ENCODE results near the gene TRABD2A. TPM values are rescaled to one million over a fixed set of nuclear protein-coding genes. Genes with fewer than 3 reads are reported as not detected.

The TRABD2A gene
- polyA plus RNA-seq, 1 donor (not counting 4 experiments of a cell fraction or from before 2014, with no cell fraction given) = 0.54 TPM

DNA sequence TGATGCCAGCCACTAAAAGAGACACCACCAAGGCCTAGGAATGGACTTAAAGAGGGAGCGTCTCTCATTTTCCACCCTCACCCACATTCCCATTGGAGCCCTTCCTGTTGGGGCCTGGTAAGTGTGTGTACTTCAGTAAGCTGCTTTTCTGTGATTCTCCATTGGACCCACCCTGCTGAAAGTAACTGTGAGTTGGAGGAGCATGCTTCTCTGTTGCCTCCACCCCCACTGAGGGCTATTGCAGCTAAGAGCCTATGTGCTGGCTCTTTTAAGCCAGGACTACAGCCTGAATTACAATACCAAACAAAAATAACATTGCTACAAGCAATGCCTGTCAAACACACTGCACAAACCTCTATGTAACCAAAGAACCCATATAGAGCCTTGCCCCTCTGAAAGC is 81.1 kb downstream of the TRABD2A start:
- no peak for FAIRE-seq
- no peak overlapping the region for H2AFZ ChIP-seq (ENCODE audit: control insufficient read depth, low read length)
- H3K9me1 ChIP-seq (ENCODE audit: control insufficient read depth, extremely low read depth, insufficient read depth, low read length) = no peaks in the 10 kb centered on the region
- no peak for TF ChIP-seq EZH2 (IDR thresholded peaks at IDR 0.05; ENCODE audit: low read length)
- TF ChIP-seq, protein P1, sequence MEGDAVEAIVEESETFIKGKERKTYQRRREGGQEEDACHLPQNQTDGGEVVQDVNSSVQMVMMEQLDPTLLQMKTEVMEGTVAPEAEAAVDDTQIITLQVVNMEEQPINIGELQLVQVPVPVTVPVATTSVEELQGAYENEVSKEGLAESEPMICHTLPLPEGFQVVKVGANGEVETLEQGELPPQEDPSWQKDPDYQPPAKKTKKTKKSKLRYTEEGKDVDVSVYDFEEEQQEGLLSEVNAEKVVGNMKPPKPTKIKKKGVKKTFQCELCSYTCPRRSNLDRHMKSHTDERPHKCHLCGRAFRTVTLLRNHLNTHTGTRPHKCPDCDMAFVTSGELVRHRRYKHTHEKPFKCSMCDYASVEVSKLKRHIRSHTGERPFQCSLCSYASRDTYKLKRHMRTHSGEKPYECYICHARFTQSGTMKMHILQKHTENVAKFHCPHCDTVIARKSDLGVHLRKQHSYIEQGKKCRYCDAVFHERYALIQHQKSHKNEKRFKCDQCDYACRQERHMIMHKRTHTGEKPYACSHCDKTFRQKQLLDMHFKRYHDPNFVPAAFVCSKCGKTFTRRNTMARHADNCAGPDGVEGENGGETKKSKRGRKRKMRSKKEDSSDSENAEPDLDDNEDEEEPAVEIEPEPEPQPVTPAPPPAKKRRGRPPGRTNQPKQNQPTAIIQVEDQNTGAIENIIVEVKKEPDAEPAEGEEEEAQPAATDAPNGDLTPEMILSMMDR (optimal IDR thresholded peaks at IDR 0.05 in 1 of 3, IDR thresholded peaks at IDR 0.05 in 1 of 3, conservative IDR thresholded peaks at IDR 0.05 in 1 of 3; ENCODE audit: extremely low read depth in 1 of 3, insufficient read depth in 2 of 3, low read length in 3 of 3) = no peak
- H3K4me3 ChIP-seq (ENCODE audit: control insufficient read depth in 2 of 3, extremely low read depth in 1 of 3, insufficient read depth in 2 of 3, low read depth in 1 of 3, low read length in 3 of 3) = no peak overlapping the region
- no peaks in the 10 kb centered on the region for H3K4me1 ChIP-seq (ENCODE audit: control insufficient read depth, extremely low read depth, insufficient read depth, low read length)
- no peaks in the 10 kb centered on the region for H3K9me3 ChIP-seq (ENCODE audit: control insufficient read depth, low read depth, low read length)
- no peak overlapping the region for H3K27ac ChIP-seq (ENCODE audit: control insufficient read depth, insufficient read depth, low read length)
- no peaks in the 10 kb centered on the region for H4K20me1 ChIP-seq (ENCODE audit: control insufficient read depth, extremely low read depth, insufficient read depth, low read length)
- no peaks in the 10 kb centered on the region for H3K27me3 ChIP-seq (ENCODE audit: control insufficient read depth, extremely low read depth, insufficient read depth, low read length)
- H3K4me2 ChIP-seq (ENCODE audit: control insufficient read depth, extremely low read depth, insufficient read depth, low read depth, low read length) = no peak overlapping the region
- no peaks in the 10 kb centered on the region for H3K36me3 ChIP-seq (ENCODE audit: control insufficient read depth in 2 of 2, extremely low read depth in 1 of 2, insufficient read depth in 2 of 2, low read length in 2 of 2)
- no peak for DNase-seq (ENCODE audit: low read depth, low spot score)
- H3K9ac ChIP-seq (ENCODE audit: control insufficient read depth, extremely low read depth, insufficient read depth, low read length) = no peak overlapping the region
- dilution Hi-C loops (cut with MboI; ENCODE audit: extremely low pct_ligation_motif_present, low sequenced_read_pairs) = no loop called here
- H3K79me2 ChIP-seq (ENCODE audit: control insufficient read depth, insufficient read depth, low read length) = no peaks in the 10 kb centered on the region

DNA sequence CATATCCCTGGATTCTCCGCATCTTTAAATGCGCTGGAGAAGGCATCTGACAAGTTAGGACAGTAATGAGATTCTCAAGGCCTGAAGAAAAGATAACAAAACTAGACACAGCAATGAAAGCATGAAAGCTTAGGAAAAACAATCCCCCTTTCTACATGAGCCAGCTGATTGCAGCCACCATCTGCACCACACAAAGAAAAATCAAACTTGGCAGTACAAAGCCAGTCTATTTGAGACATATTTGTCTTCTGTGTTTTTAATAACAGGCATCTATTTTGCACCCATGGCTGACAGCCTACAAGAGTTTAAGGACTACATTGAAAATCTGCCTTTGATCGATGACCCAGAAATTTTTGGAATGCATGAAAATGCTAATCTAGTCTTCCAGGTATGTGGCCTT is 83.6 kb downstream of the TRABD2A start:
- DNase-seq (ENCODE audit: low read depth, low spot score) (no peak), FAIRE-seq (no peak)
- H3K9me3 ChIP-seq (ENCODE audit: control insufficient read depth, low read depth, low read length) = no peaks in the 10 kb centered on the region
- no peaks in the 10 kb centered on the region for H3K36me3 ChIP-seq (ENCODE audit: control insufficient read depth in 2 of 2, extremely low read depth in 1 of 2, insufficient read depth in 2 of 2, low read length in 2 of 2)
- TF ChIP-seq EZH2 (IDR thresholded peaks at IDR 0.05; ENCODE audit: low read length) = no peak
- TF ChIP-seq, protein P1 (optimal IDR thresholded peaks at IDR 0.05 in 1 of 3, IDR thresholded peaks at IDR 0.05 in 1 of 3, conservative IDR thresholded peaks at IDR 0.05 in 1 of 3; ENCODE audit: extremely low read depth in 1 of 3, insufficient read depth in 2 of 3, low read length in 3 of 3) = no peak
- no peaks in the 10 kb centered on the region for H3K79me2 ChIP-seq (ENCODE audit: control insufficient read depth, insufficient read depth, low read length)
- H3K9me1 ChIP-seq (ENCODE audit: control insufficient read depth, extremely low read depth, insufficient read depth, low read length) = no peaks in the 10 kb centered on the region
- no peak overlapping the region for H3K4me2 ChIP-seq (ENCODE audit: control insufficient read depth, extremely low read depth, insufficient read depth, low read depth, low read length)
- no peaks in the 10 kb centered on the region for H3K4me1 ChIP-seq (ENCODE audit: control insufficient read depth, extremely low read depth, insufficient read depth, low read length)
- dilution Hi-C loops (cut with MboI; ENCODE audit: extremely low pct_ligation_motif_present, low sequenced_read_pairs) = no loop called here
- H3K27me3 ChIP-seq (ENCODE audit: control insufficient read depth, extremely low read depth, insufficient read depth, low read length) = peaks cover 3% of the 10 kb centered on the region
- no peak overlapping the region for H3K27ac ChIP-seq (ENCODE audit: control insufficient read depth, insufficient read depth, low read length)
- H2AFZ ChIP-seq (ENCODE audit: control insufficient read depth, low read length) = no peak overlapping the region
- no peaks in the 10 kb centered on the region for H4K20me1 ChIP-seq (ENCODE audit: control insufficient read depth, extremely low read depth, insufficient read depth, low read length)
- no peak overlapping the region for H3K4me3 ChIP-seq (ENCODE audit: control insufficient read depth in 2 of 3, extremely low read depth in 1 of 3, insufficient read depth in 2 of 3, low read depth in 1 of 3, low read length in 3 of 3)
- no peak overlapping the region for H3K9ac ChIP-seq (ENCODE audit: control insufficient read depth, extremely low read depth, insufficient read depth, low read length)

All from keratinocyte (primary cell).